WERI-Rb-1 (cell line): Measurements from ENCODE around the gene ATP2A3.

Experiments used
- DNase-seq: peaks from one replicate; pipeline ENCODE4 v3.0.0-alpha.2; 2020
- H3K27ac ChIP-seq: fragments of 250-450 bp; sonication (Bioruptor Pico); 2 replicates; pipeline ENCODE4 v1.5.1; 2020; ENCODE audit warnings: mild to moderate bottlenecking, moderate library complexity
- H3K27me3 ChIP-seq: fragments of 250-450 bp; sonication (Bioruptor Pico); 2 replicates; pipeline ENCODE4 v1.5.1; 2021; ENCODE audit warnings: mild to moderate bottlenecking, low read depth, moderate library complexity; ENCODE audit not compliant: insufficient read depth, severe bottlenecking
- H3K36me3 ChIP-seq: fragments of 250-450 bp; sonication (Bioruptor Pico); 2 replicates; pipeline ENCODE4 v1.5.1; 2020; ENCODE audit warnings: mild to moderate bottlenecking, moderate library complexity
- H3K4me3 ChIP-seq: 2 replicates; pipeline ENCODE4 v1.5.1; 2011; ENCODE audit warnings: low read depth, mild to moderate bottlenecking, control low read depth, low read length
- H3K9me3 ChIP-seq: fragments of 250-450 bp; sonication (Bioruptor Pico); 2 replicates; pipeline ENCODE4 v1.5.1; 2021; ENCODE audit warnings: mild to moderate bottlenecking, moderate library complexity; ENCODE audit not compliant: severe bottlenecking
- TF ChIP-seq, protein P1 (sequence below): IDR thresholded peaks from 2 replicates; pipeline ENCODE4 v1.5.1; 2011; ENCODE audit warnings: low read depth, mild to moderate bottlenecking, control low read depth, inconsistent platforms, low read length

ATP2A3 gene

DNA sequence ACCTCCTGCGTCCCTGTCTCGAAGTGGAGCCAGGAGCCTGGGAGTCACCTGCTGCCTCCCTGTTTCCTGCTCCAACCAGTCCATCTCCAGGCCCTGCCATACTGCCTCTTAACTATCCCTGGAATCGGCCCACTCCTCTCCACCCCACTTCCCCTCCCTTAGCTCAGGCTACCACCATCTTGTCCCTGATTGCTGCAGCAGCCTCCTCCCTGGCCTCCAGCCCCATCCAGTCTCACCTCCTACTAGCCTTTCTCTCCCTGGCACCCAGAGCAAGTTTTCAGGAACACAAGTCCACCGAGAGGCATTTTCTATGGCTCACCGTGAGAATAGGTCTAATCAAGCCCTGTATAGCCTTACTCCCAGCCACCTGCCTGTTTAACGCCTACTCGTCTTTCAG is 70.5 kb downstream of the ATP2A3 start:
- TF ChIP-seq, protein P1, sequence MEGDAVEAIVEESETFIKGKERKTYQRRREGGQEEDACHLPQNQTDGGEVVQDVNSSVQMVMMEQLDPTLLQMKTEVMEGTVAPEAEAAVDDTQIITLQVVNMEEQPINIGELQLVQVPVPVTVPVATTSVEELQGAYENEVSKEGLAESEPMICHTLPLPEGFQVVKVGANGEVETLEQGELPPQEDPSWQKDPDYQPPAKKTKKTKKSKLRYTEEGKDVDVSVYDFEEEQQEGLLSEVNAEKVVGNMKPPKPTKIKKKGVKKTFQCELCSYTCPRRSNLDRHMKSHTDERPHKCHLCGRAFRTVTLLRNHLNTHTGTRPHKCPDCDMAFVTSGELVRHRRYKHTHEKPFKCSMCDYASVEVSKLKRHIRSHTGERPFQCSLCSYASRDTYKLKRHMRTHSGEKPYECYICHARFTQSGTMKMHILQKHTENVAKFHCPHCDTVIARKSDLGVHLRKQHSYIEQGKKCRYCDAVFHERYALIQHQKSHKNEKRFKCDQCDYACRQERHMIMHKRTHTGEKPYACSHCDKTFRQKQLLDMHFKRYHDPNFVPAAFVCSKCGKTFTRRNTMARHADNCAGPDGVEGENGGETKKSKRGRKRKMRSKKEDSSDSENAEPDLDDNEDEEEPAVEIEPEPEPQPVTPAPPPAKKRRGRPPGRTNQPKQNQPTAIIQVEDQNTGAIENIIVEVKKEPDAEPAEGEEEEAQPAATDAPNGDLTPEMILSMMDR, result no peak
- Histone ChIP-seq H3K9me3 (no peaks in the 10 kb centered on the region), H3K4me3 (peak overlapping the region; percentile 26), H3K36me3 (peaks cover 2% of the 10 kb centered on the region; the same call in 1 of the 2 replicates), H3K27me3 (no peaks in the 10 kb centered on the region), H3K27ac (peak overlapping the region; percentile 84)
- no peak for DNase-seq

GRCh38 chr17:3893003-3893719 is 71.1 kb downstream of the ATP2A3 start, which contains the start of gene CAMKK1:
Gene CAMKK1 (minus strand): TSS chr17:3893053. CDS start chr17:3885687, 7,366 bp downstream.
- Histone ChIP-seq H3K9me3 (no peaks in the 10 kb centered on the region), H3K27me3 (no peaks in the 10 kb centered on the region), H3K4me3 (peak within 1 kb of the TSS; percentile 83), H3K36me3 (peaks cover 3% of the 10 kb centered on the region; the same call in 1 of the 2 replicates), H3K27ac (peak within 1 kb of the TSS; percentile 84)
- TF ChIP-seq, protein P1, result no peak
- peak; percentile 97 for DNase-seq

DNA sequence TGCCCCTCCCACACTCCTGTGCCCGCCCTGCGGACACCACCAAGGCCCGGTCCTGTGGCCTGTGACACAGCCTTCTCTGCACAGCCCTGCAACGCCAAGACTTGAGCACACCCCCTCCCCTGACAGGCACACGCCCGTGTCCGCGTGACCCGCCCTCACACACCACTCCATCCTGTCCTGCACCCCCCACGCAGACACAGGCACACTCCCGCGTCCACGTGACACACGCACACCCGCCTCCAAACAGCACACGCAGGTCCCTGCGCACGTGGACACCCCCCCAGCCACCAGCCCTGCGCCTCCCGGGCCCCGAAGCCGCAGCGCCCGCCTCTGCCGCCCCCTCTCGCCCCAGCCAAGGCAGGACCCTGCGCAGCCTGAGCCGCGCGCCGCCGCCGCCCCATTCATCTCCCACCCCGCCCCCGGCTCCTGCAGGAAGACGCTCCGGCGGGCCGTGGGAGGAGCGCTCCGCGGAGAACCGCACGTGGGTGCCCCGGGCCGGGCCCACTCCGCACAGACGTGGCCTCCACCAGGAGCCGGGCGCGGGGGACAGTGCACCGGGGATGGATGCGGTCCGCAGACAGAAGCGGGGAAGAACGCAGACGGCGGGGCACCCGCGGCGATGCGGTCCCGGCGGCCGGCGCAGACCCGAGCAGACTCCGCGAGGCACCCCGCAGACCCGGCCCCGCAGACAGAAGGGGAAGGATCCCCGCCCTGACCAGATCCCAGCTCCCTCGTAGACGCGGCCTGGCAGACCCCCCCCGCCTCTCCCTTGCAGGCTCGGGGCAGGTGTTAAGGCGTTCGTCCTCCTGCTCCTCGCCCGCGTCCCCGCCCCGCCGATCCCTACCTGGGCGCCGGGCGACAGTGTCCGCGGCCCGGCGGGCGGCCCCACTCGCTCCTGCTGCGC is 71.9 kb downstream of the ATP2A3 start:
- peak overlapping the region; percentile 83 for H3K4me3 ChIP-seq
- TF ChIP-seq, protein P1, result 0 out of 2 replicates have a peak, but pooled peaks have one; percentile 11
- H3K36me3 ChIP-seq, result peaks cover 3% of the 10 kb centered on the region; the same call in 1 of the 2 replicates
- DNase-seq, result peak; percentile 58
- no peaks in the 10 kb centered on the region for H3K27me3 ChIP-seq
- H3K27ac ChIP-seq, result peak overlapping the region; percentile 84
- H3K9me3 ChIP-seq, result no peaks in the 10 kb centered on the region

DNA sequence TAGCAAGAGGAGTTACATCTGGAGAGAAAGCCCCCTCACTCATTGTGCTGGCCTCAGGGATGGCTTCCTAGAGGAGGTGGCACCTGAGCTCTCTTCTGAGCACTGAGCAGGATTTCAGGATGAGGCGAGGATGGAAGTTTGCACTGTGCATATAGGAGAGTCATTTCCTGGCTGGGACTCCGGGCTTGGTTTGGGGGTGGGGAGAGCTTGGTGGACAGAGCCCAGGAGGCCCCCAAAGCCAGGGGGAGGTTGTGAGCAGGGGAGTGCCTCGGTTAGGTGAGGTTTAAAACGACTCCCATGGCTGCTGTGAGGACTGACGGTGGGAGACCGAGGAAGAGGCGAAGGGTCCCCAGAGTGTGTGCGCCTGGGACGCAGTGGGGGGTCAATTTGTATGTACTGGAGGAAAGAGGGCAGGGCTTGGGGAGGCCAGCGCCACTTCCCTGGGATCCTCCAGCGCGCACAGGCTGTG is 72.6 kb downstream of the ATP2A3 start:
- Histone ChIP-seq H3K9me3 (no peaks in the 10 kb centered on the region), H3K4me3 (peak overlapping the region; percentile 83), H3K27ac (peak overlapping the region; percentile 84), H3K27me3 (no peaks in the 10 kb centered on the region), H3K36me3 (peaks cover 3% of the 10 kb centered on the region; the same call in 1 of the 2 replicates)
- TF ChIP-seq, protein P1, result no peak
- DNase-seq, result no peak

- H3K9me3 ChIP-seq, result no peaks in the 10 kb centered on the region
- peak overlapping the region; percentile 84 for H3K27ac ChIP-seq
- peak overlapping the region; percentile 20 for H3K4me3 ChIP-seq
- TF ChIP-seq, protein P1, result no peak
- no peaks in the 10 kb centered on the region for H3K27me3 ChIP-seq
- peak; percentile 79 for DNase-seq
- peaks cover 4% of the 10 kb centered on the region for H3K36me3 ChIP-seq
These were observed 73.4 kb downstream of the ATP2A3 start for GRCh38 chr17:3890878-3891219.
